ENCODE results near the gene PRR19. TPM values are rescaled to one million over a fixed set of nuclear protein-coding genes. Genes with fewer than 3 reads are reported as not detected.

The PRR19 gene
- total RNA-seq, 1 donor: not detected

DNA sequence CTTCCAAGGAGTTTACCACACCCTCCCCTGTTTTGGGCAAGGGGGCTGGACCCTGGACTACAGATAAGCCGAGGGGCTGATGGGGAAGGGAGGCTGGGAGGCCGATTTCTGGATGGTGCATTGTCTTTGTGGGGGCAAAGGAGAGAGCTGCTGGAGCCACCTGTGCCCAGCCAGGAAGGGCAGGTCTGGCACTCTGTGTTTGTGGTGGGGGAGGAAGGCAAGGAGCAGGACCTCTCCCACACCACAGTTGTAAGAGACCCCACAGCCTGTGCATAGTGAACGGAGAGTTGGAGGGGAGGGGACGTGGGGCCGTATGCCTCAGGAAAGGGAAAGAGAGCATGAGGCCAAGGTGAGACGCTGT lies 16.0 kb upstream of the PRR19 start:
- no peaks in the 10 kb centered on the region for H3K27me3 ChIP-seq (ENCODE audit: insufficient read depth, low read length)
- H3K4me1 ChIP-seq (ENCODE audit: insufficient read depth, low read length): peaks cover 50% of the 10 kb centered on the region
- H3K9me3 ChIP-seq (ENCODE audit: low read depth, low read length): no peaks in the 10 kb centered on the region
- H3K4me3 ChIP-seq (ENCODE audit: low read length): no peak overlapping the region

DNA sequence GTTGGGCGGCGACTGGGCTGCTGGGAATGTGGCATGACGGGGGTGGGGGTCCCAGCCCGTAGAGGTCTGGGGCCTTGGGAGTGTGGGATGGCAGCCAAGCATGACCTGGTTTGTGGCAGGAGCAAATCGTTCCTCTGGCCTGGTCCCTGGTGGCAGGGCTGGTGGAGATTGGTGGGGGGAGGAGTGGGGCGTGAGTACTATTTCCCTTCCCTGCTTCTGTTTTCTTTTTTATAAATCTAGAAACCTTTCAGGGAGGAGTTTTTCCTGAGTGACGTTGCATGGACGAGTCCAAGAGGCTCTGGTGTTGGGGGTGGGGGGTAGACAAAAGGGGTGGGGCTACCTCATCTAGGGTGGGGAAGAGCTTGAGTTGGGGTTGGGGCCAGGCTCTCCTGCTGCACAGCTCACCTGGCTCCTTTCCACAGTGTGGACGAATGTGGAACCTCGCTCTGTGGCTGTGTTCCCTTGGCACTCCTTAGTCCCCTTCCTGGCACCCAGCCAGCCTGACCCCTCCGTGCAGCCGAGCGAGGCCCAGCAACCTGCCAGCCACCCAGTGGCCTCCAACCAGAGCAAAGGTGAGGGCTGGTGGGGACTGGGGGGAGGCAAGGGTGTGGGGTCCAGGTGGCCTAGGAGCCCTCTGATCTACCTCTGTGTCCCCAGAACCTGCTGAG lies 15.4 kb upstream of the PRR19 start:
- H3K4me3 ChIP-seq (ENCODE audit: low read length): no peak overlapping the region
- H3K9me3 ChIP-seq (ENCODE audit: low read depth, low read length): no peaks in the 10 kb centered on the region
- H3K27me3 ChIP-seq (ENCODE audit: insufficient read depth, low read length): no peaks in the 10 kb centered on the region
- peaks cover 45% of the 10 kb centered on the region for H3K4me1 ChIP-seq (ENCODE audit: insufficient read depth, low read length)

DNA sequence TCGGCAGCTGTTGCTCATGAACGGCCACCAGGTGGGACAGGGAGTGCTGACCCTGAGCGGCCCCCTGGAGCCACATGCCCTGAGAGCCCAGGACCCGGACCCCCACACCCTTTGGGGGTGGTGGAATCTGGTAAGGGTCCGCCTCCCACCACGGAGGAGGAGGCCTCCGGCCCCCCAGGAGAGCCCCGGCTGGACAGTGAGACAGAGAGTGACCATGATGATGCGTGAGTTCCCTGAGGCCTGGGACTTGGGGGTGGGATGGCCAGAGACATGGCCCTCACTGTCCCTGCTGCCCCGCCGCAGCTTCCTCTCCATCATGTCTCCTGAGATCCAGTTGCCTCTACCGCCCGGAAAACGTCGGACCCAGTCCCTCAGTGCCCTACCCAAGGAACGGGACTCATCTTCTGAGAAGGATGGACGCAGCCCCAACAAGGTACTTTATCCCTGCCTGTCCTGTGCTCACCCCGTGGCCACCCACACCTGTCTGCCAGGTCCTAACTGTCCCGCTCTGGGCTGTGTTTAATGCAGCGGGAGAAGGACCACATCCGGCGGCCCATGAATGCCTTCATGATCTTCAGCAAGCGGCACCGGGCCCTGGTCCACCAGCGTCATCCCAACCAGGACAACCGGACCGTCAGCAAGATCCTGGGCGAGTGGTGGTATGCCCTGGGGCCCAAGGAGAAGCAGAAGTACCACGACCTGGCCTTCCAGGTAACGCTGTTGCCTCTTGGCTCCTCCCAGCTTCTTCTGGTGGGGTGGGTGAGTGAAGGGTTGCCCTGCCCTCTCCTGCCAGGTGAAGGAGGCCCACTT lies 14.7 kb upstream of the PRR19 start:
- peaks cover 37% of the 10 kb centered on the region for H3K4me1 ChIP-seq (ENCODE audit: insufficient read depth, low read length)
- no peaks in the 10 kb centered on the region for H3K9me3 ChIP-seq (ENCODE audit: low read depth, low read length)
- H3K4me3 ChIP-seq (ENCODE audit: low read length): no peak overlapping the region
- no peaks in the 10 kb centered on the region for H3K27me3 ChIP-seq (ENCODE audit: insufficient read depth, low read length)

- Histone ChIP-seq H3K4me1 (ENCODE audit: insufficient read depth, low read length) (peaks cover 32% of the 10 kb centered on the region), H3K27me3 (ENCODE audit: insufficient read depth, low read length) (no peaks in the 10 kb centered on the region), H3K9me3 (ENCODE audit: low read depth, low read length) (no peaks in the 10 kb centered on the region), H3K4me3 (ENCODE audit: low read length) (no peak overlapping the region)
Measured at GRCh38 chr19:42287827-42288107, 14.2 kb upstream of the PRR19 start.

DNA sequence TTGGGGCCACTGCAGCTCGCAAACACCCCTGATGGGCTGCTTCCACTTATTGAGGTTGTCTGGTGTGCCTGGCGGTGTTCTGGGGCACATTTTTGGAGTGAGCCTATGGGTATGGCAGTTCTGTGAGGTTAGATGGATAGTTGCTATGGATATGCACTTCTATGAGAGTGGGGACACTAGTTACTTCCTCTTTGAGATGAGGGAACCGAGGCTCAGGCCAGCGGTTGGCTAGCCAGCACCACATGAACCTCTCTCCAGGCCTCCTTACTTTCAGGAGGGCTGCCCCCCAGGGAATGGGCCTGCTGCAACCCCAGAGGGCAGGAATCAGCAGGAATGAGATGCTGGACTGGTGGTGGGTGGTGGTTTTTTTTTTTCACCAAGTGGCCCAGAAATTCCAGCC lies 13.5 kb upstream of the PRR19 start:
- Histone ChIP-seq H3K4me3 (ENCODE audit: low read length) (no peak overlapping the region), H3K4me1 (ENCODE audit: insufficient read depth, low read length) (peaks cover 26% of the 10 kb centered on the region), H3K9me3 (ENCODE audit: low read depth, low read length) (no peaks in the 10 kb centered on the region), H3K27me3 (ENCODE audit: insufficient read depth, low read length) (no peaks in the 10 kb centered on the region)

DNA sequence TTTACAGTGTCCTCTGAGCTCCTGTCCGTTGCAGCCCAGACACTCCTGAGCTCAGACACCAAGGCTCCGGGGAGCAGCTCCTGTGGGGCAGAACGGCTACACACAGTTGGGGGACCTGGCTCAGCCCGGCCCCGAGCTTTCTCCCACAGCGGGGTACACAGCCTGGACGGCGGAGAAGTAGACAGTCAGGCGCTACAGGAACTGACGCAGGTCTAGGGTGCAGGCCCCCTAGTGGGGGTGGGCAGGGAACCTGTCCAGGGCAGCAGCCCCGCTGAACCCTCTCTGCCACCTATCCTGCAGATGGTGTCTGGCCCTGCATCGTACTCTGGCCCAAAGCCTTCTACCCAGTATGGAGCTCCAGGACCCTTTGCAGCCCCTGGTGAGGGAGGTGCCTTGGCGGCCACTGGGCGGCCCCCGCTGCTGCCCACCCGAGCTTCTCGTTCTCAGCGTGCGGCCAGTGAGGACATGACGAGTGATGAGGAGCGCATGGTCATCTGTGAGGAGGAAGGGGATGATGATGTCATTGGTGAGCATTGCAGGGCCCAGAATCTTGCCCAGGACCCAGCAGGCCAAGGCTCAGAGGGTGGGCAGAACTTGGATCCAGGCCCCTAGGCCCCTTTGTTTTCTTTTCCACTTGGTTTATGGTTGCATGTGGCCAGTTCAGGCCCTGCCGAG lies 12.9 kb upstream of the PRR19 start:
- Histone ChIP-seq H3K4me3 (ENCODE audit: low read length) (no peak overlapping the region), H3K27me3 (ENCODE audit: insufficient read depth, low read length) (no peaks in the 10 kb centered on the region), H3K9me3 (ENCODE audit: low read depth, low read length) (no peaks in the 10 kb centered on the region), H3K4me1 (ENCODE audit: insufficient read depth, low read length) (peaks cover 24% of the 10 kb centered on the region)

DNA sequence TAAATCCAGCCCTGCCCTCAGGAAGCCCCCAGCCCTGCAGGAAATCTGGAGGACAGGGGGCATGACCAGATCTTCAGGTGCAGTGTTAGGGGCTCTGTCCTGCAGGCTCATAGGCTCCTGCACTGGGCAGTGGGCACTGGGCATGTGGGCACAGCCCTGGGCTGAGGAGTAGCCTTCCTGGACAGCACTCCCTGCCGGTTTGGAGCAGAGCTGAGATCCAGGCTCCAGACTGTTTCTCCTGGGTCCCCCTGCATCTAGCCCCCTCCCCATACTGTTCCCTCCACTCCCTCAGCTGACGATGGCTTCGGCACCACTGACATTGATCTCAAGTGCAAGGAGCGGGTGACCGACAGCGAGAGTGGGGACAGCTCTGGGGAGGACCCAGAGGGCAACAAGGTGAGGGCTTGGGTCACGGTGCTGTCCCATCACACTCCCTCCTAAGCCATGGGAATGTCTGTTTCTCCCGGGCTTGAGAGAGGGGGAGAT lies 12.3 kb upstream of the PRR19 start:
- Histone ChIP-seq H3K27me3 (ENCODE audit: insufficient read depth, low read length) (no peaks in the 10 kb centered on the region), H3K4me1 (ENCODE audit: insufficient read depth, low read length) (peaks cover 23% of the 10 kb centered on the region), H3K9me3 (ENCODE audit: low read depth, low read length) (no peaks in the 10 kb centered on the region), H3K4me3 (ENCODE audit: low read length) (no peak overlapping the region)

DNA sequence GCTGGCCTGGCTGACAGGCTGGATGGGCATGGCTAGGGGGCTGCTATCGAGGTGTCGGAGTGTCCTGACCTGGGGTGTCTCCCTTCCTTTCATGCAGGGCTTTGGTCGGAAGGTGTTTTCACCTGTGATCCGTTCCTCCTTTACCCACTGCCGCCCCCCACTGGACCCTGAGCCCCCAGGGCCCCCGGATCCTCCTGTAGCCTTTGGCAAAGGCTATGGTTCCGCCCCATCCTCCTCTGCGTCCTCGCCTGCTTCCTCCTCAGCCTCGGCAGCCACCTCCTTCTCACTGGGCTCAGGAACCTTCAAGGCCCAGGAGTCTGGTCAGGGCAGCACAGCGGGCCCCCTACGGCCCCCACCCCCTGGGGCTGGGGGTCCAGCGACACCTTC lies 11.8 kb upstream of the PRR19 start:
- H3K27me3 ChIP-seq (ENCODE audit: insufficient read depth, low read length): no peaks in the 10 kb centered on the region
- H3K4me1 ChIP-seq (ENCODE audit: insufficient read depth, low read length): peaks cover 18% of the 10 kb centered on the region
- H3K9me3 ChIP-seq (ENCODE audit: low read depth, low read length): no peaks in the 10 kb centered on the region
- no peak overlapping the region for H3K4me3 ChIP-seq (ENCODE audit: low read length)

GRCh38 chr19:42290523-42291434 lies 11.2 kb upstream of the PRR19 start:
- H3K27me3 ChIP-seq (ENCODE audit: insufficient read depth, low read length): no peaks in the 10 kb centered on the region
- peaks cover 11% of the 10 kb centered on the region for H3K4me1 ChIP-seq (ENCODE audit: insufficient read depth, low read length)
- H3K9me3 ChIP-seq (ENCODE audit: low read depth, low read length): no peaks in the 10 kb centered on the region
- no peak overlapping the region for H3K4me3 ChIP-seq (ENCODE audit: low read length)

DNA sequence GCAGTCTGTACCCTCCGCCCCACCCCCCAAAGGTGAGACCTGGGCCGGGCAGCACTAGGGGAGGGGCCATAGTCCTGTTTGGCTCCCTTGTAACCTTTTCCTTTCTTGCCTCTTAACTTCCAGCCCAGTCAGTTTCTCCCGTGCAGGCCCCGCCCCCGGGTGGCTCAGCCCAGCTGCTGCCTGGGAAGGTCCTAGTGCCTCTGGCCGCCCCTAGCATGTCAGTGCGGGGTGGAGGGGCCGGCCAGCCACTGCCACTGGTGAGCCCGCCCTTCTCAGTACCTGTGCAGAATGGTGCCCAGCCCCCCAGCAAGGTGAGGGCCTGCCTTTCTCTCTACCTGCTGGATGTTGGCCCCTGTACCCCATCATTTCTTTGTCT lies 10.5 kb upstream of the PRR19 start:
- H3K9me3 ChIP-seq (ENCODE audit: low read depth, low read length): no peaks in the 10 kb centered on the region
- no peaks in the 10 kb centered on the region for H3K27me3 ChIP-seq (ENCODE audit: insufficient read depth, low read length)
- H3K4me1 ChIP-seq (ENCODE audit: insufficient read depth, low read length): peaks cover 5% of the 10 kb centered on the region
- H3K4me3 ChIP-seq (ENCODE audit: low read length): no peak overlapping the region

DNA sequence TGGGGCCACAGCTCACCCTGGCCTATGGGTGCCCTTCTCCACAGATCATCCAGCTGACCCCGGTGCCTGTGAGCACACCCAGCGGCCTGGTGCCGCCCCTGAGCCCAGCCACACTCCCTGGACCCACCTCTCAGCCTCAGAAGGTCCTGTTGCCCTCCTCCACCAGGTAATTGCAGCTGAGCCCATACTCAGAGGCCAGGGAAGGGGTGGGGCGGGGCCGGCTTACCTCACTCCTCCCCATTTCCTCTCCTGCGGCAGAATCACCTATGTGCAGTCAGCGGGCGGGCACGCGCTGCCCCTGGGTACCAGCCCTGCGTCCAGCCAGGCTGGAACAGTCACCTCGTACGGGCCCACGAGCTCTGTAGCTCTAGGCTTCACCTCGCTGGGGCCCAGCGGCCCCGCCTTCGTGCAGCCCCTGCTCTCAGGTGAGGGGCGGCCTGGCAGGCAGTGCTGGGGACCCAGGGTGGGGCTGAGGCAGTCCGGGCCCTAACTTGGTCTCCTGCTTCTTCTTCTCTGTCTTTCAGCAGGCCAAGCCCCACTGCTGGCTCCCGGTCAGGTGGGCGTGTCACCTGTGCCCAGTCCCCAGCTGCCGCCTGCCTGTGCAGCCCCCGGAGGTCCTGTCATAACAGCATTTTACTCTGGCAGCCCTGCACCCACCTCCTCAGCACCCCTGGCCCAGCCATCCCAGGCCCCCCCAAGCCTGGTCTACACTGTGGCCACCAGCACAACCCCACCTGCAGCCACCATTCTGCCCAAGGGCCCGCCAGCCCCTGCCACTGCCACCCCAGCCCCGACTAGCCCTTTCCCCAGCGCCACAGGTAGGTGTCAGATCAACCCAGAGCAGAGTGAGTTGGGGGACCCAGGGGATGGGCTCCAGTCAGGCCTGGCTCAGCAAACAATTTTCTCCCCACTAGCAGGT lies 9.6 kb upstream of the PRR19 start:
- no peaks in the 10 kb centered on the region for H3K9me3 ChIP-seq (ENCODE audit: low read depth, low read length)
- H3K4me3 ChIP-seq (ENCODE audit: low read length): no peak overlapping the region
- H3K4me1 ChIP-seq (ENCODE audit: insufficient read depth, low read length): no peaks in the 10 kb centered on the region
- H3K27me3 ChIP-seq (ENCODE audit: insufficient read depth, low read length): no peaks in the 10 kb centered on the region

DNA sequence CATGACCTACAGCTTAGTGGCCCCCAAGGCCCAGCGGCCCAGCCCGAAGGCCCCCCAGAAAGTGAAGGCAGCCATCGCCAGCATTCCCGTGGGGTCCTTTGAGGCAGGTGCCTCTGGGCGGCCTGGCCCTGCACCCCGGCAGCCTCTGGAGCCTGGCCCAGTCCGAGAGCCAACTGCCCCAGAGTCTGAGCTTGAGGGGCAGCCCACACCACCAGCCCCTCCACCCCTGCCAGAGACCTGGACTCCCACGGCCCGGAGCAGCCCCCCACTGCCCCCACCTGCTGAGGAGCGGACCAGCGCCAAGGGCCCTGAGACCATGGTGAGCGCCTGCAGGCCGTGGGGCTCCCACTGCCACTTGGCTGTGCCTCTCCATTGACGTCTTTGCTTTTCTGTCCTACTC lies 9.0 kb upstream of the PRR19 start:
- no peaks in the 10 kb centered on the region for H3K27me3 ChIP-seq (ENCODE audit: insufficient read depth, low read length)
- H3K9me3 ChIP-seq (ENCODE audit: low read depth, low read length): no peaks in the 10 kb centered on the region
- H3K4me3 ChIP-seq (ENCODE audit: low read length): no peak overlapping the region
- H3K4me1 ChIP-seq (ENCODE audit: insufficient read depth, low read length): no peaks in the 10 kb centered on the region

GRCh38 chr19:42293540-42293939 lies 8.4 kb upstream of the PRR19 start:
- no peaks in the 10 kb centered on the region for H3K4me1 ChIP-seq (ENCODE audit: insufficient read depth, low read length)
- no peak overlapping the region for H3K4me3 ChIP-seq (ENCODE audit: low read length)
- no peaks in the 10 kb centered on the region for H3K27me3 ChIP-seq (ENCODE audit: insufficient read depth, low read length)
- H3K9me3 ChIP-seq (ENCODE audit: low read depth, low read length): no peaks in the 10 kb centered on the region

- Histone ChIP-seq H3K9me3 (ENCODE audit: low read depth, low read length) (no peaks in the 10 kb centered on the region), H3K27me3 (ENCODE audit: insufficient read depth, low read length) (no peaks in the 10 kb centered on the region), H3K4me3 (ENCODE audit: low read length) (no peak overlapping the region), H3K4me1 (ENCODE audit: insufficient read depth, low read length) (no peaks in the 10 kb centered on the region)
Measured at GRCh38 chr19:42293948-42294347, 8.0 kb upstream of the PRR19 start.

Data from mononuclear cell (primary cell).